Cardiac fibroblast (primary cell): Measurements from ENCODE around the gene C14orf39.

Experiments
- DNase-seq, 2 donors: peaks; one replicate each; pipeline versions ENCODE4 v3.0.0 to v3.0.0-alpha.2; 2010; ENCODE audit warnings: low read depth in 2 of 2
- H3K4me3 ChIP-seq, 2 donors: replicated peaks in 1 of 2; 1 replicate in 1 of 2; 2 replicates in 1 of 2; pipeline ENCODE4 v1.5.1; 2011; ENCODE audit warnings: low read depth in 2 of 2, low read length in 2 of 2, mild to moderate bottlenecking in 2 of 2, moderate library complexity in 1 of 2
- CTCF ChIP-seq: IDR thresholded peaks from one replicate; pipeline ENCODE4 v1.5.1; 2011; ENCODE audit warnings: low read depth, mild to moderate bottlenecking, low read length, inconsistent platforms

C14orf39 gene

GRCh38 chr14:60485598-60486251, at the start of gene C14orf39:
Gene C14orf39 (minus strand): TSS chr14:60486063. CDS start chr14:60485078, 985 bp downstream.
- H3K4me3 ChIP-seq = peak within 1 kb of the TSS in 1 of 2 donors; percentile 16
- peak in 1 of 2 donors; percentile 7 for DNase-seq
- no peak for TF ChIP-seq CTCF

- DNase-seq = no peak
- TF ChIP-seq CTCF = no peak
Observed at GRCh38 chr14:60532442-60532841, 46.6 kb upstream of the C14orf39 start.

GRCh38 chr14:60515511-60516289, 29.8 kb upstream of the C14orf39 start:
- no peak for DNase-seq
- no peak for TF ChIP-seq CTCF
- H3K4me3 ChIP-seq = no peak overlapping the region

More at GRCh38 chr14:60532442-60532841, 46.6 kb upstream of the C14orf39 start:
- H3K4me3 ChIP-seq = no peak overlapping the region

GRCh38 chr14:60514741-60515491, 29.1 kb upstream of the C14orf39 start:
- peak in 1 of 2 donors; percentile 5 for DNase-seq
- no peak for TF ChIP-seq CTCF
- peak overlapping the region; percentile 26 to 28 for H3K4me3 ChIP-seq

GRCh38 chr14:60514378-60514740, 28.5 kb upstream of the C14orf39 start:
- no peak for TF ChIP-seq CTCF
- H3K4me3 ChIP-seq = peak overlapping the region in 1 of 2 donors; percentile 28
- DNase-seq = no peak

GRCh38 chr14:60512973-60513571, 27.2 kb upstream of the C14orf39 start:
- DNase-seq = no peak
- no peak for TF ChIP-seq CTCF
- no peak overlapping the region for H3K4me3 ChIP-seq
